ENCODE data around the gene SLCO2B1. TPM values are rescaled to one million over a fixed set of nuclear protein-coding genes. Genes with fewer than 3 reads are reported as not detected.

SLCO2B1 gene
- total RNA-seq (117 TPM), polyA plus RNA-seq (ENCODE audit: insufficient read depth, low read depth, low replicate concordance) (8.9 TPM)
- long read RNA-seq, donor 1, full-length matches to known transcripts = 3 of 3 reads
- long read RNA-seq, donor 1, partial matches to known transcripts = 0 of 3 reads
- long read RNA-seq, donor 1, other reads (novel, unspliced or antisense) = 0 of 3 reads
- long read RNA-seq, donor 2, partial matches to known transcripts = 0 of 4 reads
- long read RNA-seq, donor 2, other reads (novel, unspliced or antisense) = 0 of 4 reads
- long read RNA-seq, donor 3, full-length matches to known transcripts = 4 of 4 reads
- long read RNA-seq, donor 3, partial matches to known transcripts = 0 of 4 reads
- long read RNA-seq, donor 3, other reads (novel, unspliced or antisense) = 0 of 4 reads
- long read RNA-seq, donor 4, partial matches to known transcripts = 0 of 3 reads
- long read RNA-seq, donor 4, other reads (novel, unspliced or antisense) = 0 of 3 reads
- long read RNA-seq, donor 5, partial matches to known transcripts = 0 of 2 reads
- long read RNA-seq, donor 5, other reads (novel, unspliced or antisense) = 0 of 2 reads
- long read RNA-seq, donor 6, full-length matches to known transcripts = 3 of 3 reads
- long read RNA-seq, donor 6, partial matches to known transcripts = 0 of 3 reads
- long read RNA-seq, donor 6, other reads (novel, unspliced or antisense) = 0 of 3 reads
- long read RNA-seq, donor 7, full-length matches to known transcripts = 16 of 44 reads
- long read RNA-seq, donor 7, partial matches to known transcripts = 23 of 44 reads
- long read RNA-seq, donor 7, other reads (novel, unspliced or antisense) = 5 of 44 reads
- long read RNA-seq, donor 8, partial matches to known transcripts = 0 of 2 reads
- long read RNA-seq, donor 8, other reads (novel, unspliced or antisense) = 0 of 2 reads
- long read RNA-seq, donor 9, partial matches to known transcripts = 0 of 3 reads
- long read RNA-seq, donor 9, other reads (novel, unspliced or antisense) = 0 of 3 reads
- long read RNA-seq, donor 10, transcript SLCO2B1-202 (1 exons, 2,874 nt) = major isoform, 8 of 8 reads
- long read RNA-seq, donor 10, partial matches to known transcripts = 0 of 8 reads
- long read RNA-seq, donor 10, other reads (novel, unspliced or antisense) = 0 of 8 reads

DNA sequence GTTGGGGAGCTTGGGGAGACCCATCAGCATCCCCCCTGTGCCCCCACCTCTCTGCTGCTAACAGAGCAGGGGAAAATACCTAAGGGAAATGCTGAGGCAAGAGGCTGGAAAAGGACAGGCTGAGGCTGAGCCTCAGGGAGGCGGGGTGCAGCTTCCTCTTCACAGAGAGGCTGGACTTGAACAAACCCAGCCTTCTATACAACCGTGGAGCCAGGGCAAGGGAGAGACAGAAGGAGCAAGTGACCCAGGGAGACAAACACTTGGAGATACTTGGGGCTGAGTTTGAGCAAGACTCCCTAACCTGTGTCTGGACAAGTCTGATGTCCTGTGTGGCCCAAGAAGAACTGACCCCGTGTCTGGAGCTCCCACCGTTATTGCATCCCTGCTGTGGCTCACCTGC lies at the start of gene SLCO2B1:
Gene SLCO2B1 (plus strand): TSS at position 229 of the 400 bp plus-strand sequence. CDS start 275 bp downstream, outside the sequence.
- Histone ChIP-seq H3K27ac (ENCODE audit: low read depth in 2 of 2, low read length in 2 of 2) (no peak within 1 kb of the TSS), H3K27me3 (ENCODE audit: control insufficient read depth, insufficient read depth, low read length) (no peaks in the 10 kb centered on the region), H3K36me3 (ENCODE audit: control insufficient read depth in 2 of 3, insufficient read depth in 3 of 3, low read length in 3 of 3) (no peaks in the 10 kb centered on the region), H3K4me3 (ENCODE audit: low read length in 3 of 3) (peak within 1 kb of the TSS in 2 of 3 donors; percentile 32 to 46), H3K9me3 (ENCODE audit: control insufficient read depth in 2 of 3, insufficient read depth in 1 of 3, low read length in 3 of 3) (no peaks in the 10 kb centered on the region), H3K4me1 (ENCODE audit: control insufficient read depth in 2 of 3, insufficient read depth in 2 of 3, low read depth in 1 of 3, low read length in 3 of 3) (peaks cover 0 to 3% (median 0%) of the 10 kb centered on the region in 3 donors), H3K9ac (ENCODE audit: low read length in 3 of 3) (no peak within 1 kb of the TSS)
- no peak for FAIRE-seq
- intact Hi-C loops (cut with DNase I) = no loop called here
- no peak for TF ChIP-seq CTCF (IDR thresholded peaks at IDR 0.05; ENCODE audit: borderline replicate concordance, extremely low read depth, insufficient read depth)
- no peak for DNase-seq

- H3K9ac ChIP-seq (ENCODE audit: low read length in 3 of 3) = no peak overlapping the region
- DNase-seq = no peak
- no peaks in the 10 kb centered on the region for H3K36me3 ChIP-seq (ENCODE audit: control insufficient read depth in 2 of 3, insufficient read depth in 3 of 3, low read length in 3 of 3)
- H3K4me3 ChIP-seq (ENCODE audit: low read length in 3 of 3) = no peak overlapping the region
- no peak for TF ChIP-seq CTCF (IDR thresholded peaks at IDR 0.05; ENCODE audit: borderline replicate concordance, extremely low read depth, insufficient read depth)
- no peak for FAIRE-seq
- intact Hi-C loops (cut with DNase I) = no loop called here
- no peaks in the 10 kb centered on the region for H3K9me3 ChIP-seq (ENCODE audit: control insufficient read depth in 2 of 3, insufficient read depth in 1 of 3, low read length in 3 of 3)
- no peak overlapping the region for H3K27ac ChIP-seq (ENCODE audit: low read depth in 2 of 2, low read length in 2 of 2)
- no peaks in the 10 kb centered on the region for H3K27me3 ChIP-seq (ENCODE audit: control insufficient read depth, insufficient read depth, low read length)
- no peaks in the 10 kb centered on the region for H3K4me1 ChIP-seq (ENCODE audit: control insufficient read depth in 2 of 3, insufficient read depth in 2 of 3, low read depth in 1 of 3, low read length in 3 of 3)
These were observed 49.3 kb upstream of the SLCO2B1 start for GRCh38 chr11:75101424-75102128.

DNA sequence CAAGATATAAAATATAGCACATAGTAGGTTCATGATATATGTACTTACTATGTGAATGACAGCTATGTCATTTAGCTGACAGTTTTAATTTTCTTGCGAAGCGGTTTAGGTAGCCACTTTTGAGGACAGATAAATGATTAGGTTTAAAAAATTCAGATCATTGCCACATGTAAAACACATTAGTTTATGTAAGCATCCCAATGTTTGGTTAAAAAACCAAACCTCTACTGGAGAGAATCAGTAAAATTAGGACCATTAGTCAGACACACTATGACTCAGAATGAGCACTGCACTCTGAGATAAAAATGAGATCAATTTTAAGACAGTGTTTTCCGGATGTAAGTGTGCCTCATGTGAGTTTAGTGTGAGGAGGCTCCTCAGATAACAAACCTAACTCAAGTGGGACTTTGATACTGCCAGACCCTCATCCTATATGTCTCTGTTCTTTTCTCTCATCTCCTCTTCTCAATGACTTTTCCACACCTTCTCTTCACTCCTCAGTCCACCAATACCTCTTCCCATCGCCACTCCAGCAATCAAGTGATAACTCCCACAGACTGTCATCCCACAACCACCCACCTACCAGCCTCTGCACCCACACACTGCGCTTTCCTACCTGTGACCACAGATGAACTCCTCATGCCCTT lies 47.4 kb upstream of the SLCO2B1 start:
- DNase-seq (no peak), FAIRE-seq (no peak)
- no peak overlapping the region for H3K4me3 ChIP-seq (ENCODE audit: low read length in 3 of 3)
- H3K36me3 ChIP-seq (ENCODE audit: control insufficient read depth in 2 of 3, insufficient read depth in 3 of 3, low read length in 3 of 3) = no peaks in the 10 kb centered on the region
- H3K4me1 ChIP-seq (ENCODE audit: control insufficient read depth in 2 of 3, insufficient read depth in 2 of 3, low read depth in 1 of 3, low read length in 3 of 3) = no peaks in the 10 kb centered on the region
- H3K9me3 ChIP-seq (ENCODE audit: control insufficient read depth in 2 of 3, insufficient read depth in 1 of 3, low read length in 3 of 3) = no peaks in the 10 kb centered on the region
- intact Hi-C loops (cut with DNase I) = no loop called here
- H3K27ac ChIP-seq (ENCODE audit: low read depth in 2 of 2, low read length in 2 of 2) = no peak overlapping the region
- H3K9ac ChIP-seq (ENCODE audit: low read length in 3 of 3) = no peak overlapping the region
- no peak for TF ChIP-seq CTCF (IDR thresholded peaks at IDR 0.05; ENCODE audit: borderline replicate concordance, extremely low read depth, insufficient read depth)
- no peaks in the 10 kb centered on the region for H3K27me3 ChIP-seq (ENCODE audit: control insufficient read depth, insufficient read depth, low read length)
